ENCODE data around the gene ATP8A2.

GRCh38 chr13:25778365-25778764, 406.6 kb downstream of the ATP8A2 start:
- TF ChIP-seq CTCF (conservative IDR thresholded peaks at IDR 0.05), result no peak
- TF ChIP-seq EZH2 (IDR thresholded peaks at IDR 0.05; ENCODE audit: low read depth), result no peak
